CD8-positive, alpha-beta memory T cell (primary cell): ENCODE results near the gene ZP4. TPM values are rescaled to one million over a fixed set of nuclear protein-coding genes. Genes with fewer than 3 reads are reported as not detected.

ENCODE experiments used
- CTCF ChIA-PET: fragments of 350-600 bp; sonication (Branson Sonifier 250); formaldehyde crosslinking; loops from one replicate; lab custom pipeline; 2021; ENCODE audit warnings: antibody characterized with exemption; lab: Charles Lee
- POLR2A ChIA-PET: fragments of 350-600 bp; sonication (Branson Sonifier 250); formaldehyde crosslinking; loops from one replicate; lab custom pipeline; 2021; ENCODE audit warnings: antibody characterized with exemption; lab: Charles Lee
- DNase-seq, 5 donors: peaks; one replicate each; pipeline versions ENCODE4 v3.0.0 to v3.0.0-alpha.2; 2020 to 2022; ENCODE audit warnings: mixed read lengths in 1 of 5
- H3K27ac ChIP-seq: one replicate; pipeline ENCODE4 v1.7.0; 2013; ENCODE audit warnings: low read depth, mild to moderate bottlenecking, low read length, moderate library complexity
- H3K27me3 ChIP-seq: 2 replicates; pipeline ENCODE4 v1.7.0; 2013; ENCODE audit warnings: low read length, mild to moderate bottlenecking; ENCODE audit not compliant: insufficient read depth, poor library complexity, severe bottlenecking
- H3K36me3 ChIP-seq: 2 replicates; pipeline ENCODE4 v1.7.0; 2013; ENCODE audit warnings: mild to moderate bottlenecking, low read length, moderate library complexity; ENCODE audit not compliant: insufficient read depth
- H3K4me1 ChIP-seq: 2 replicates; pipeline ENCODE4 v1.7.0; 2013; ENCODE audit warnings: mild to moderate bottlenecking, low read length, moderate library complexity; ENCODE audit not compliant: insufficient read depth
- H3K4me3 ChIP-seq: 2 replicates; pipeline ENCODE4 v1.7.0; 2013; ENCODE audit warnings: mild to moderate bottlenecking, low read length
- H3K9me3 ChIP-seq: 2 replicates; pipeline ENCODE4 v1.7.0; 2013; ENCODE audit warnings: mild to moderate bottlenecking, low read length
- H3K27ac Mint-ChIP-seq, 8 donors: one replicate each; pipeline ENCODE4 v1.8.0; 2020 to 2021; ENCODE audit warnings: mixed read lengths in 8 of 8, mild to moderate bottlenecking in 6 of 8, inconsistent platforms in 3 of 8, moderate library complexity in 3 of 8
- H3K27me3 Mint-ChIP-seq, 2 donors: one replicate each; pipeline ENCODE4 v1.8.0; 2020 to 2021; ENCODE audit warnings: mixed read lengths in 2 of 2, mild to moderate bottlenecking in 1 of 2, moderate library complexity in 1 of 2
- H3K36me3 Mint-ChIP-seq, 3 donors: one replicate each; pipeline ENCODE4 v1.8.0; 2020 to 2021; ENCODE audit warnings: mixed read lengths in 3 of 3, inconsistent platforms in 1 of 3, mild to moderate bottlenecking in 1 of 3
- H3K4me1 Mint-ChIP-seq, 3 donors: one replicate each; pipeline ENCODE4 v1.8.0; 2020 to 2021; ENCODE audit warnings: mixed read lengths in 3 of 3, inconsistent platforms in 1 of 3, mild to moderate bottlenecking in 1 of 3
- H3K4me3 Mint-ChIP-seq, 7 donors: one replicate each; pipeline ENCODE4 v1.8.0; 2020 to 2021; ENCODE audit warnings: mixed read lengths in 7 of 7, mild to moderate bottlenecking in 6 of 7, moderate library complexity in 4 of 7, inconsistent platforms in 2 of 7
- H3K9me3 Mint-ChIP-seq, 5 donors: one replicate each; pipeline ENCODE4 v1.8.0; 2020 to 2022; ENCODE audit warnings: mixed read lengths in 5 of 5, mild to moderate bottlenecking in 3 of 5, moderate library complexity in 2 of 5, inconsistent platforms in 1 of 5
- polyA plus RNA-seq: library from polyadenylated mRNA; unstranded; fragments of 300-500 nt; fragmentation: Illumina TruSeq; gene quantifications from one replicate; pipeline ENCODE4 v1.2.3, GENCODE V29; 2021
- total RNA-seq, 2 experiments: library from RNA; stranded (reverse); gene quantifications; one replicate each; pipeline ENCODE4 v1.2.3, GENCODE V29; 2021

The ZP4 gene
- total and polyA plus RNA-seq, 3 experiments from 2014 or later: not detected

GRCh38 chr1:237890416-237890815, 306 bp downstream of the ZP4 start:
- no peaks in the 10 kb centered on the region for H3K27me3 Mint-ChIP-seq
- no peaks in the 10 kb centered on the region for H3K4me1 Mint-ChIP-seq
- no peak overlapping the region for H3K27ac Mint-ChIP-seq
- no peak for DNase-seq
- H3K36me3 ChIP-seq: no peaks in the 10 kb centered on the region
- ChIA-PET POLR2A (no interaction called here), CTCF (interaction anchor here (0.9 kb wide), 1 partner anchor 82 kb away, joined by 3 read pairs; no protein-coding TSS in a partner anchor)
- no peaks in the 10 kb centered on the region for H3K36me3 Mint-ChIP-seq
- no peaks in the 10 kb centered on the region for H3K27me3 ChIP-seq
- H3K27ac ChIP-seq: no peak overlapping the region
- H3K4me3 ChIP-seq: no peak overlapping the region
- peaks cover 0 to 2% (median 0%) of the 10 kb centered on the region in 5 donors for H3K9me3 Mint-ChIP-seq
- H3K9me3 ChIP-seq: no peaks in the 10 kb centered on the region
- H3K4me1 ChIP-seq: no peaks in the 10 kb centered on the region
- no peak overlapping the region for H3K4me3 Mint-ChIP-seq

GRCh38 chr1:237888143-237888542, 2.6 kb downstream of the ZP4 start:
- H3K27ac Mint-ChIP-seq: no peak overlapping the region
- no peaks in the 10 kb centered on the region for H3K27me3 ChIP-seq
- H3K4me3 ChIP-seq: no peak overlapping the region
- no peaks in the 10 kb centered on the region for H3K36me3 Mint-ChIP-seq
- no peak overlapping the region for H3K4me3 Mint-ChIP-seq
- no peak overlapping the region for H3K27ac ChIP-seq
- no peaks in the 10 kb centered on the region for H3K4me1 Mint-ChIP-seq
- H3K36me3 ChIP-seq: no peaks in the 10 kb centered on the region
- peaks cover 0 to under 1% (median 0%) of the 10 kb centered on the region in 5 donors for H3K9me3 Mint-ChIP-seq
- no peaks in the 10 kb centered on the region for H3K9me3 ChIP-seq
- H3K4me1 ChIP-seq: no peaks in the 10 kb centered on the region
- POLR2A ChIA-PET: no interaction called here
- no peaks in the 10 kb centered on the region for H3K27me3 Mint-ChIP-seq
- CTCF ChIA-PET: no interaction called here
- no peak for DNase-seq

- no peak overlapping the region for H3K4me3 Mint-ChIP-seq
These were observed 3.2 kb downstream of the ZP4 start for GRCh38 chr1:237887542-237887941.

GRCh38 chr1:237884237-237884636, 6.5 kb downstream of the ZP4 start:
- Histone ChIP-seq H3K9me3 (no peaks in the 10 kb centered on the region), H3K4me3 (no peak overlapping the region), H3K27me3 (no peaks in the 10 kb centered on the region), H3K4me1 (no peaks in the 10 kb centered on the region), H3K27ac (no peak overlapping the region), H3K36me3 (no peaks in the 10 kb centered on the region)
- Mint-ChIP-seq H3K27me3 (no peaks in the 10 kb centered on the region), H3K4me1 (no peaks in the 10 kb centered on the region), H3K27ac (no peak overlapping the region), H3K36me3 (no peaks in the 10 kb centered on the region), H3K4me3 (no peak overlapping the region), H3K9me3 (peaks cover 0 to 4% (median 3%) of the 10 kb centered on the region in 5 donors)
- DNase-seq: no peak
- ChIA-PET POLR2A (no interaction called here), CTCF (no interaction called here)

More at GRCh38 chr1:237887542-237887941, 3.2 kb downstream of the ZP4 start:
- no peaks in the 10 kb centered on the region for H3K4me1 ChIP-seq
- H3K27ac ChIP-seq: no peak overlapping the region
- no peak overlapping the region for H3K4me3 ChIP-seq
- ChIA-PET CTCF (no interaction called here), POLR2A (no interaction called here)
- Mint-ChIP-seq H3K27me3 (no peaks in the 10 kb centered on the region), H3K36me3 (no peaks in the 10 kb centered on the region), H3K4me1 (no peaks in the 10 kb centered on the region), H3K27ac (no peak overlapping the region), H3K9me3 (peaks cover 0 to 4% (median 0%) of the 10 kb centered on the region in 5 donors)
- H3K36me3 ChIP-seq: no peaks in the 10 kb centered on the region
- no peaks in the 10 kb centered on the region for H3K9me3 ChIP-seq
- DNase-seq: no peak
- no peaks in the 10 kb centered on the region for H3K27me3 ChIP-seq

GRCh38 chr1:237879195-237879594, 11.5 kb downstream of the ZP4 start:
- Mint-ChIP-seq H3K9me3 (peaks cover 0 to 4% (median 3%) of the 10 kb centered on the region in 5 donors), H3K27me3 (no peaks in the 10 kb centered on the region)
- no peak for DNase-seq

GRCh38 chr1:237878406-237878805, 12.3 kb downstream of the ZP4 start:
- no peaks in the 10 kb centered on the region for H3K36me3 Mint-ChIP-seq
- H3K4me3 Mint-ChIP-seq: no peak overlapping the region
- Histone ChIP-seq H3K4me3 (no peak overlapping the region), H3K36me3 (no peaks in the 10 kb centered on the region), H3K27ac (no peak overlapping the region), H3K9me3 (no peaks in the 10 kb centered on the region), H3K4me1 (no peaks in the 10 kb centered on the region), H3K27me3 (no peaks in the 10 kb centered on the region)
- ChIA-PET CTCF (no interaction called here), POLR2A (no interaction called here)
- DNase-seq: no peak
- no peaks in the 10 kb centered on the region for H3K4me1 Mint-ChIP-seq
- peaks cover 0 to 4% (median 3%) of the 10 kb centered on the region in 5 donors for H3K9me3 Mint-ChIP-seq
- no peaks in the 10 kb centered on the region for H3K27me3 Mint-ChIP-seq
- H3K27ac Mint-ChIP-seq: no peak overlapping the region

More at GRCh38 chr1:237879195-237879594, 11.5 kb downstream of the ZP4 start:
- Histone ChIP-seq H3K9me3 (no peaks in the 10 kb centered on the region), H3K4me1 (no peaks in the 10 kb centered on the region), H3K27me3 (no peaks in the 10 kb centered on the region), H3K4me3 (no peak overlapping the region), H3K36me3 (no peaks in the 10 kb centered on the region), H3K27ac (no peak overlapping the region)
- CTCF ChIA-PET: no interaction called here
- no peaks in the 10 kb centered on the region for H3K36me3 Mint-ChIP-seq
- no peak overlapping the region for H3K4me3 Mint-ChIP-seq
- POLR2A ChIA-PET: no interaction called here
- H3K27ac Mint-ChIP-seq: no peak overlapping the region
- H3K4me1 Mint-ChIP-seq: no peaks in the 10 kb centered on the region

GRCh38 chr1:237877631-237878030, 13.1 kb downstream of the ZP4 start:
- ChIA-PET POLR2A (no interaction called here), CTCF (no interaction called here)
- Histone ChIP-seq H3K36me3 (no peaks in the 10 kb centered on the region), H3K27ac (no peak overlapping the region), H3K9me3 (no peaks in the 10 kb centered on the region), H3K4me1 (no peaks in the 10 kb centered on the region), H3K27me3 (no peaks in the 10 kb centered on the region), H3K4me3 (no peak overlapping the region)
- no peak overlapping the region for H3K27ac Mint-ChIP-seq
- peaks cover 0 to 4% (median 0%) of the 10 kb centered on the region in 5 donors for H3K9me3 Mint-ChIP-seq
- no peak for DNase-seq
- H3K36me3 Mint-ChIP-seq: no peaks in the 10 kb centered on the region
- H3K4me3 Mint-ChIP-seq: no peak overlapping the region
- no peaks in the 10 kb centered on the region for H3K27me3 Mint-ChIP-seq
- no peaks in the 10 kb centered on the region for H3K4me1 Mint-ChIP-seq

GRCh38 chr1:237875291-237875690, 15.4 kb downstream of the ZP4 start:
- Mint-ChIP-seq H3K4me3 (no peak overlapping the region), H3K27ac (no peak overlapping the region), H3K27me3 (no peaks in the 10 kb centered on the region), H3K4me1 (no peaks in the 10 kb centered on the region), H3K9me3 (peaks cover 0 to 5% (median 2%) of the 10 kb centered on the region in 5 donors), H3K36me3 (no peaks in the 10 kb centered on the region)
- ChIA-PET POLR2A (no interaction called here), CTCF (no interaction called here)
- Histone ChIP-seq H3K4me3 (no peak overlapping the region), H3K27ac (no peak overlapping the region), H3K9me3 (no peaks in the 10 kb centered on the region), H3K27me3 (no peaks in the 10 kb centered on the region), H3K36me3 (no peaks in the 10 kb centered on the region), H3K4me1 (no peaks in the 10 kb centered on the region)
- no peak for DNase-seq
